ENCODE results near the gene DNAH6.
"Not testable (repeated sequence)": the region's sequence is repeated elsewhere in the genome, so short reads cannot be mapped to it uniquely, and the experiment has no call there.

DNAH6 gene

DNA sequence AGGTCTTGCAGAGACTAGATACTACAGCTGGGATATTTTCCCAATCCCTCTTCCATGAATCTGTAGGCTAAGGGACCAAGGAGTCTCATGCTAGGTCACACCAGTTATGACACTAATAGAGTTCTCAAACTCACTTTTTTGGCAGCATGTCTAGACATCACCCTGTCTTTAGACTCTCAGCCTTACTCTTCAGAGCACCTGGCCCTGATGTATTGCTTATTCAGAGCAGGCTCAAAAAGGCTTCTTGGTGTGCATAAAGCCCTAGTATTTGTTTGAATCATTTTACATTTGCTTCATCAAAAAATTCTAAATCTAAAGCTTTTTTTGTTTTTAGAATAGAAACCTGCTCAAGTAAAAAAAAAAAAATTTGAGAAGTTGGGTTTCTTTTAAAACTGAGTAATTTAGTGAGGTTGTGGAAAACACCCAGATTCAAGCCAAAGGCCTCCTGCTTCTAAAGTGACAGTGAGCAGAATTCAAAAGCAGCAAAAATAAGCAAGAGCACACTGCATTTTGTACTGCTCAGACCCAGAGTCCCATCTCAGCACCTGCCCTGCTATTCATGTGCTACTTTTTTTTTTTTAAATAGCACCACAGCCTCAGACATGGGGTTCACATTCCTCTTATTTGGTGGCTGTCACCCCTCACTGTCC is 18.0 kb upstream of the DNAH6 start:
- DNase-seq = no peak

DNA sequence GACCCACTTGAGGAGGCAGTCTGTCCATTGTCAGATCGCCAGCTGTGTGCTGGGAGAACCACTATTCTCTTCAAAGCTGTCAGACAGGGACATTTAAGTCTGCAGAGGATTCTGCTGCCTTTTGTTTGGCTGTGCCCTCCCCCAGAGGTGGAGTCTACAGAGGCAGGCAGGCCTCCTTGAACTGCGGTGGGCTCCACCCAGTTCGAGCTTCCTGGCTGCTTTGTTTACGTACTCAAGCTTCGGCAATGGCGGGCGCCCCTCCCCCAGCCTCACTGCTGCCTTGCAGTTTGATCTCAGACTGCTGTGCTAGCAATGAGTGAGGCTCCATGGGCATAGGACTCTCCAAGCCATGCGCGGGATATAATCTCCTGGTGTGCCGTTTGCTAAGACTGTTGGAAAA is 5.3 kb upstream of the DNAH6 start:
- peak in 3 of 5 donors; percentile 5 to 33 (median 24) for DNase-seq

- DNase-seq = no peak
Observed at GRCh38 chr2:84515788-84516187, 510 bp upstream of the DNAH6 start.

DNA sequence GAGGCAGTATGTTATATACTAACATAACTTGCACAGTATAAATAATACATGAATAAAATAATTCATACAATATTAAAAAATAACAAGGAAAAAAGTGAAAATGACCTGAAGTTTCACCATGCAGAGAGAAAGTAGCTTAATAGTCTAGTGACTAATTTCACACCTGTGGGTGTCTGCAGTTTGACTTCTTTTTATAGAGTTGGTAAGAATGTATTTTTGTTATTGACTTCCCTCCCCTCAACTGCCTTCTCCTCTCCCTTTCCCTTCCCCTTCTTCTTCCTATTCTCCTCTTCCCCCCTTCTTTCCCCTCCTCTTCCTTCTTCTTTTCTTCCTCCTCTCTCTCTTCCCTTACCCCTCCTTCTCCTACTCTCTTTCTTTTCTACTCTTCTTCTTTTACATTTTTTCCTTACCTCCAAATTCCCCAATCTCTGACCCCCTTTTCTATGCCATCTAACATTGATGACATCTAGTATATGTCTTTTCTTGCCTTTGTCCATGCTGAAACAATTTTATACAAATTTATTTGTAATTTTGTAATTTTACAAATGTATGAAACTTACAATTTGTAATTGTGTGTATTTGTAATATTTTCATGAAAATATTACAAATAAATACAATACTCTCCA is 3.1 kb downstream of the DNAH6 start:
- DNase-seq = no peak

GRCh38 chr2:84526562-84526961 is 10.3 kb downstream of the DNAH6 start:
- no peak for DNase-seq

GRCh38 chr2:84527137-84528129 is 11.1 kb downstream of the DNAH6 start:
- DNase-seq = no peak

DNA sequence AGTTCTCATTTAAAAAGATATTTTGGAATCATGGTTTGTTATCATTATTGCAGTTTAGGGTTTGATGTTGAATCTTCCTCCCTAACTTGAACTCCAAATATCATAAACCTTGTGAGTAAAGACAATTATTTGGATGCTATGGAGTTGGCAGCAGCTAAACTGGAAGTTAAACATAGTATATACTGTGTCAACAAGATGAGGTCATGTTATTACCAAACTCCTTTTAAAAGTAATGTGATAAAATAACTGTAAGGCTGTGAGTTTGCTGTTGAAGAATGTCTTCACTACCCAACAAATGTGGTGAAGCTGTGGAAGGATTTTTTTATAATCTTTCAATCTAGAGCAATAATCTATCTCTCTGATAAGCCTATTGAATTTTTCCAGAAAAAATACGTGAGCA is 16.0 kb downstream of the DNAH6 start:
- DNase-seq = no peak

GRCh38 chr2:84534225-84534624 is 17.9 kb downstream of the DNAH6 start:
- no peak for DNase-seq

GRCh38 chr2:84537251-84537650 is 21.0 kb downstream of the DNAH6 start:
- DNase-seq = no peak

- DNase-seq = peak in 1 of 5 donors; percentile 46
Observed at GRCh38 chr2:84539729-84540128, 23.4 kb downstream of the DNAH6 start.

DNA sequence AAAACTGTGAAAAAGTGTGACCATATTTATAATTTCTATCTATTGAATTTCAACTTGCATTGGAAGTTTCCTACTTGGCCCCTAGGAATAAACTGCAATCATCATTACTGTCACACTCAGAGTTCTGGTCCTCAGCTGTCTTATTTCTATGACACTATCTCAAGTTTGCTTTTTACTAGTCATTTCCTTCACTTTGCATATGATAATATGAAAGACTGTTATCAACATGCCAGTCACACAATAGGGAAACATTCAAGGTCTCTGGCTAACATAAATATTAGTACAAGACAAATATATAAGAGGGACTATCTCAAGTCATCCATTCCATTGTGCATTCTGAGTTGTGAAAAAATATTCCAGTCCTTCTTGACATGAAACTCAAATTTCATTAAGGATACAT is 28.7 kb downstream of the DNAH6 start:
- DNase-seq = no peak

DNA sequence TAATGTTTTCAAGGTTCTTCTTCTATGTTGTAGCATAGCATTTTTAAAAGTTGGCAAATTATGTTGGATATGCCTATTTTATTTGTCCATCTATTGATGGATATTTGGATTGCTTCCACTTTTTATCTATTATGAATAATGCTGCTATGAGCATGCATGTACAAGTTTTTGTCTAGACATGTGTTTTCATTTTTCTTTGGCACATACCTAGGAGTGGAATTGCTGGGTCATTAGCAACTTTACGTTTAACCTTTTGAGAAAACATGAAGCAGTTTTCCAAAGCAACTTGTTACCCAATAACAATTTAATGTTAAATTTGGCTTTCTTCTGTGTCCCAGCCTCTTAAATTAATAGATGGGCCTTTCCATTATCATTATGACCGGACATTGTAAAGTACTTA is 30.3 kb downstream of the DNAH6 start:
- DNase-seq = no peak

DNA sequence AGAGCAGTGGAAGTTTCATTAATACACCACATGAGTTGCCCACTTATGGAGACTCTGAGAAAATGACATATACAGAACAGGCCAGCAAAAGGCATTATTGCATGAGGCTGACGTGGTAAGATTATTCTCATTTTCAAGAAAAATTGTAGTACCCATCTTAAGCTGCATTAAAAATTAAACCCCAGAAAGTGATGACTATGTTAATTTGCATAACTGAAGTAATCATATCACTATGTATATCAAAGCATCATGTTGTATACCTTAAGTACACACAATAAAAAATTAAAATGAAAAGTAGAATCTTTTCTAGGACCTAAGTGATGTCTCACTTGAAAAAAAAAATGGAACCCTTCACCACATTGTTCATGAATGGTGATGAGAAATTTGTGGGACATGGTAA is 32.0 kb downstream of the DNAH6 start:
- no peak for DNase-seq

- DNase-seq = no peak
Observed at GRCh38 chr2:84550916-84551315, 34.6 kb downstream of the DNAH6 start.

DNA sequence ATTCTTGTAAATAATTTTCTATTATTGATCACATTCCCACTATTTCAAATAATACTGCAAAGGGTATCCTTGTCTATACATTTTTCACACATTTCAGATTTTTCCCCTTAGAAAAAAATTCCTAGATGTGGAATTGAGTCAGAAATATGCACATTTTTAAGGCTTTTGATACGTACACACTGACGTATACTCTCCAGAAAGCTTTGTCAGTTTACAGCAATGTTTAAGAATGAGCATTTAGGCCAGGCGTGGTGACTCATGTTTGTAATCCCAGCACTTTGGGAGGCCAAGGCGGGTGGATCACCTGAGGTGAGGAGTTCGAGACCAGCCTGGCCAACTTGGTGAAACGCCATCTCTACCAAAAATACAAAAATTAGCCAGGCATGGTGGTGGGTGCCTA is 35.2 kb downstream of the DNAH6 start:
- not testable (repeated sequence) for DNase-seq

DNA sequence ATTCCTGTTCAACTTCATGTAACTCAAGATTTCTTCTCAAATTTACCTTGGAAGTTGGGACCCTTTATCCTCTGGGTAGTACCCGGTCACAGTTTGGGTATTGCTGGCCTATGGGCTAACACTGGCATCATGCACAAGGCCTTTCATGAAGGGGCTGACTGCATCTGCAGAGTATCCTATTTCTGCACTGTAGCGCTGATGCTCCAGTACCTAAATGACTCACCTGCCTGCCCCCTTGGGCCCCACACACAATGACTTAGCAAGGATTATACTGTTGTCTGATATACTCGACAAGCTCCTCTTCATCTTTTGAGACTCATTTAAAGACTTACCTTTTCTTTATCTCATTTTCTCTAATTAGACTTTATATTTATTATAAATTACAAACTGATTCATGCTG is 39.9 kb downstream of the DNAH6 start:
- DNase-seq = peak in 1 of 5 donors; percentile 29

GRCh38 chr2:84559838-84560237 is 43.5 kb downstream of the DNAH6 start:
- no peak for DNase-seq

GRCh38 chr2:84579661-84580060 is 63.4 kb downstream of the DNAH6 start:
- no peak for DNase-seq

DNA sequence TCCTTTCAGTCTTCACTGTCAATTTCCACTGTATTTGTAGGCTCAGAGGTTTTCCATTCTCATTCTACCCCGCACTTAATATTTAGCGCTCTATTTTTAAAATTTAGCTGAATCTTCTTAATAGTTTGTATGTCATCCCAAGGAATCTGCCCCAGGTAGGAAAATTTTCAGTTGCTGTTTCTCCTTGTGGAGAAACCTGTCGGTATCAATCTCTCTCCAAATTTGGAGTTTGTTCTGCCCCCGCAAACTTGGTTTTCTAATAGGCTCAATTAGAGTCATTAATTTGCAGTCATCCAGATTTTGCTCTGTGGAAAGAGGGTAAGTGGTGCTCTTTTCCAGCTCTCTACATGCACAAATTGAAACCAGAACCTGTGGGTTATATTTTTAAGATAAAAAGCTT is 87.6 kb downstream of the DNAH6 start:
- DNase-seq = no peak

DNA sequence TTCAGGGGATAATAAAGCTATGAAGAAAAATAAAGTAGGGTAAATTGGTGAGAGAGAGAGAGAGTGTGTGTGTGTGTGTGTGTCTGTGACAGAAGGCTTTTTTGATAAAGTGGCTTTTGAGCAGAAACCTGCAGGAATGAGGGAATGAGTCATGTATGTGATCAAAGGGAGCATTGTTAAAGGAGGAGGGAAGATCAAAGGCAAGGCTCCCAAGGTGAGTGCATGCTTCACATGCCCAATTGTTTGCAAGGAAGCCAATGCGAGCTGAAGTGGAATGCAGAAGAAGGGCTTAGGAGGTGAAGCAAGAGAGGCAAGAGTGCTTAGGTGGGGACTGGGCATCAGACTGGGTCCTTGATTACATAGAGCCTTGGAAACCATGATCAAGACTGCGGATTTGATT is 96.8 kb downstream of the DNAH6 start:
- no peak for DNase-seq

DNA sequence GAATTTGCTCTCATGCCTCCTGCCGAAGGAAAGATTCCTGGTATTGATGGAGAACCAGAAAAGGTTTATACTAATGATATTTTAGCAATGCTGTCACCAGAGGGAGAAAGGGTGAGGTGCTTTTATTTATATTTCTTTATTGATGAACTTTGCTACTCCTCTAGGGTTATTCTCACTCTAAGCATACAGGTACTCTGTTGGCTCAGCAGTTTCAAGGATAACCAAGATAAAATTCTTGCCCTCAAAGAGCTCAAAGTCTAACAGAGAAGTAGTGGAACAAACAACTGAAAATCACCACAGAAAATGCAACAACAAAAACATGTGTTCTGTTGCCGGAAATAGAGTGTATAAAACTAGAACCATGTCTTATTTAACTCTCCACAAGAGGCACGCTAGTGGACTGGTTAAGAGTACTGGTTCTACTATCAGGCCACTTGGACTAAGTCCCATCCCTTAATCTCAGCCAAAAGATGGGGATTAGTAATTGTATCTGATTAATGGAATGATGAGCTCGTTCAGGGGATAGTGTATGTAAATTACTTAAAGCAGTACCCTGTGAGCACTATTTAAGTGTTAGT is 103.6 kb downstream of the DNAH6 start:
- DNase-seq = no peak

DNA sequence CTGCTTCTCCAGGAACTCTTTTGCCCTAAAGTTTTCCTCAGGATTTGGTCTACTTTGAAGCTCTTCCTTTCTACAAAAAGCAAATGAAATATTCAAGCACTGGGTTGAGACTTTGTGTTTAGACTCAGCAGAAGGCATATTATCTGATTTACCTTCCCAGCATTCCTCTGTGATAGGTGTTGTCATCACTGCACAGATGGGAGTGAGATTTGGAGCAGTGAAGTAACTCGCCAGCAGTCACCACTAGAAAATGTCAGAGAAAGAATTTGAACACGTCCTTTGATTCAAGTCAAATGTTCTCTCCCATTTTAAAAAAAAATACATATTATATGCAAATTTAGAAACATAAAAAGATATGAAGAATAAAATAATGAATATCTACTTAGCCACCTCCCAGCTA is 112.2 kb downstream of the DNAH6 start:
- DNase-seq = no peak

GRCh38 chr2:84629550-84629949 is 113.3 kb downstream of the DNAH6 start:
- no peak for DNase-seq

All from T-helper 1 cell (primary cell).